ENCODE results near the gene CYP19A1.
"Not testable (repeated sequence)": the region's sequence is repeated elsewhere in the genome, so short reads cannot be mapped to it uniquely, and the experiment has no call there.

CYP19A1 gene

GRCh38 chr15:51261113-51261512 lies 77.3 kb downstream of the CYP19A1 start:
- not testable (repeated sequence) for DNase-seq (ENCODE audit: low read depth)

DNA sequence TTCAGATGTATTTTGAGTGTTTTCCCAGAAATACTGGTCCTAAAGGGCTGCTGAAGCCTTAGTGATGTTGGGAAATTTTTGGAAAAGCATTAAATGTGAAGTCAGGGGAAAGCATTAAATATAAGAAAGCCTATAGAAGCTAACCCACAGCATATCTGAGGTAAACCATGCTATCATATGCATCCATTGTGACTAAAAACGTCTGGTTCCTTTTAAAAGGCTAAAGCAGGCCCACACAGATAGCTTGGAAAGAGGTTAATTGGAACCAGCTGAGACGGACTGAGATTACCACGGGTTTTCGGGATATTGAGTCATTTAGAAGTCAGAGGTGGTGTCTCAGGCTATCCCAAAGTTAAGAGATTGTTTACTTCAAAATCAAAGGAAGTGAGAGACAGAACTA lies 78.2 kb downstream of the CYP19A1 start:
- no peak for DNase-seq (ENCODE audit: low read depth)

DNA sequence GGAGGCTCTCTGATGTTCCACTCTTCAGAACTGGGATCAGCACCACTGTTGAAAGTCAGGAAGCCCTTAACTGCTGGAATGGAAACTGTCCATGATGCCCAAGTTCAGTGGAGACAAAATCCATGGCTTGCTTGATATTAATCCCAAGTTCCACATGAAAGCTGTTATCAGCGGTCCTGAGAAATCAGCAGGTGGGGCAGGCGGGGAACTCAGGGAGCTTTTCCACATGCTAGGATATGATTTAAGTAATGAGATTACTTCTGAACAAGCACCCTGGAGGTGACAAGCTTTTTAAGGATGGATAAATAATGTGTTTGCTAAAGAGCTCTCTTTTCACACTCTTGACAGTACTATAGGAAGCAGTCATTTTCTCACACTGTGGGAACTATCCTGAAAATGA lies 82.9 kb downstream of the CYP19A1 start:
- DNase-seq (ENCODE audit: low read depth) = no peak

- no peak for DNase-seq (ENCODE audit: low read depth)
These were observed 85.0 kb downstream of the CYP19A1 start for GRCh38 chr15:51253366-51253765.

DNA sequence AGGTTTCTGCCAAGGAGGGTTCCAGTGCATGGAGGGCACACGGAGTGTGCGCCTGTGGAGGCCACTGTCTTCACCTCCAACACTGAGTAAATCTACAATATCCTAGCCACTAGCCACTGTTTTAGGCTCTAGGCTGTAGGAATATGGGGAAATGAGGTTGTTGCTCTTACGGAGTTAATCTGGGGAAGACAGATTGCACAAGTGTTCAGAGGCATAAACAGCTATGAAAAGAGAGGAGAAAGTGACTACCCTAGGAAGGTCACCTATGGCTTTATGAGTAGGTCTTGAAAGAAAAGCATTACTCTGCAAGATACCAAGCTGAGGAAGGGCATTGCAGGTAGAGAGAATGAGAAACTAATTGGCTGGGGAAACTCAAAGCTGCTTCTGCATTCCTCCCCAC lies 85.7 kb downstream of the CYP19A1 start:
- DNase-seq (ENCODE audit: low read depth) = no peak

DNA sequence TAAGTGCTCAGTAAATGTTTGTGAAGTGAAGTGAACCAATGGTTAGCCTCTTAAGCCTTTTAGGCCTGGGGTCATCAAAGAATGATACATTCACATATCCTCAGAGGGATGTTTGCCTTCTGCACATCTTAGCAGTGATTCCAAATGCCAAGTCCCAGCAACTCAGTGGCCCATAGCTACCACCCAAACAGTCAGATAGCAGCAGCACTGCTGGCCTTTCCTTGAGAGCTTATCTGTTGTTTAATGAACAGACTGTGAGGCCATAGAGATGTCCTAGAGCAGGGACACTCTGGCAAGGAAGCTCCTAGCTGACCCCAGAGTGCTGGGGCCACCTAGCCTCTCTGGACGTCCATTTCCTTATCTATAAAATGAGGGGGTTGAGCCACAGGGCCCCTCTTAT lies 86.8 kb downstream of the CYP19A1 start:
- DNase-seq (ENCODE audit: low read depth) = no peak

- no peak for DNase-seq (ENCODE audit: low read depth)
These were observed 88.0 kb downstream of the CYP19A1 start for GRCh38 chr15:51250217-51251011.

- DNase-seq (ENCODE audit: low read depth) = no peak
These were observed 92.8 kb downstream of the CYP19A1 start for GRCh38 chr15:51245628-51246027.

DNA sequence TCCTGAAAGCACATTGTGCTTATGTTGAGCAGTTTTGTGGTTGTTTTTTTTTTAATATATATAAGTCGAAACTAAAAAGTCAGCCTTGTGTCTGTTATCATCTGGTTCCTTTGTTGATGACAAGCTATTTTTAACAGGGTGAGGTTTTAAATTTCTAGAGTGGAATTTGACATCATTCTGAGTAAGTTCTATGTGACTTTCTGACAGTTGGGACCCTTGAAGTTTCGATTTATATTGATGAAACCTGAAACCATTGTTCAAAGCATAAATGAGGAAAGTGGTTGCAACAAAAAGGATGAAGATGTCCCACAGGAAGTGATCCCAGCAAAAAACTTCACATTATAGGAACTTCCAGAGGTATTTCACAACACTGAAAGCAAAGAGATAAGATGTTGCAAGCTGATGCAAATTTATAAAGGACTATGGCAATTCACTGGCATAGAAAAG lies 94.0 kb downstream of the CYP19A1 start:
- DNase-seq (ENCODE audit: low read depth) = no peak

GRCh38 chr15:51243774-51244173 lies 94.6 kb downstream of the CYP19A1 start:
- no peak for DNase-seq (ENCODE audit: low read depth)

DNA sequence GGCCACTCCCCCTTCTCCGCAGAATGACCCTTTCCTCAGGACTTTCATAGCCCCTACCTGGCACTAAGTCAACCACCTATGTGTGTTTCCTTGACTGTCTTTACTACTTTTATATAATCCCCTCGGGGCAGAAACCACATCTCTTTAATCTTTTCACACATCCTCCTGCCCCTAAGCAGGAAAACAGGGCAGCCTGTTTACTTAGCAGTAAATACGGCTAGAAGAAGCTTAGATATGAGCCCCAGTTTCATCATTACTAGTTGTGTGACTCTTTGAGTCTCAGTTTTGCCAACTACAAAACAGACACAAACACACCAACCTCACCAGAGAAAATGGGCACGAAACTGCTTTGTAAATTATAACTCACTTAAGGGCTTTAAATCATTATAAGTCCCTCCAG lies 98.3 kb downstream of the CYP19A1 start:
- DNase-seq (ENCODE audit: low read depth) = no peak

DNA sequence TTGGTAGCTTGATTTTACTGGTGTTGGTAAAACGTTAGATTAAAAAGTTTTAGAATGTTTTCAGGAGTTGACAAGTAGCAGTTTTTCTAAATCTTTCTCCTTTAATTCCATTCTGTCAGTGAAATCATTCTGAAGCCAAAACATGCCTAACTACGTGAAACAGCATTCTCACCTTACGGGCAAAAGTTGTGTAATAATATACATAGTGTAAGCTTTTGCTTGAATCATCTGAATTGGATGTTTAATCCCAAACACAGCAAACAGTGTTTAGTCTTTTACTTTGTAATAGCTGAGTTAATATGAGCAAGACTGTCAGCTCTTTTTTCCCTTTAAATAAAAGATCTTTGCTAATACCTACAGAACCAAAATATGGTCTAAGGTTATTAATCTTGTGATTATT lies 100.6 kb downstream of the CYP19A1 start:
- DNase-seq (ENCODE audit: low read depth) = no peak

DNA sequence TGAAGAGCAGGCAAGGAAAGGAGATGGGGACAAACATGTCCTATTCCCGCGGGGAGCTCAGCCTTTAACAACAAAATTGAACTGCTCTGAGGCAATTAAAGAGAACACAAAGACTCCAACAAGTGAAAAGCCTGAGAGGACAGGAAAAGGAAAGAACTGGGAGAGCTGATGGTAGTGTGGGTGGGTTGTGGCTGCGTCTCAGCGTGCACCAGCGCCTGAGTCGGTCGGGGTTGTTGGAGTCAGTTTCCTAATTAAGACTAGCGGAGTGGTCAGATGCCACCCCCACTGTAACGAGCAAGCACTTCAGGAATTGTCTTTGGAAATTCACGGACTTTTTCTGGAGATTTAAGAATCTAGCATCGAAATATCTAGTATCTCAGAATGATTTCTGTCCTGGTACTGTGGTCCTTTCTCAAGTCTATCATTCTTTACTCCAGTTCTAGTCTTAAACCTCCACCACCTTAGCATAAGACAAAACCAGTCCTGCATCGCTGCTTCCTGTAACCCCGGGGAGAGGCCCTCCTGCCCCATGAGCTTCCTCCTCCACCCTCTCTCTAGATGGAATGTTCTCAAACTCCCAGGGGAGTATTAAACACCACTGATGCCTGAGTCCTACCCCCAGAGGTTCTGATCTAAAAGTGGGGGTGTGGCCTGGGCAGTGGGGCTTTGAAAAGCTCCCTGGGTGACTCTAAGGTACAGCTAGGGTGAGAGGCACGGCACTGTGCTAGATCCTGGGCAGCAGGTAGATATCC lies 104.0 kb downstream of the CYP19A1 start:
- no peak for DNase-seq (ENCODE audit: low read depth)

DNA sequence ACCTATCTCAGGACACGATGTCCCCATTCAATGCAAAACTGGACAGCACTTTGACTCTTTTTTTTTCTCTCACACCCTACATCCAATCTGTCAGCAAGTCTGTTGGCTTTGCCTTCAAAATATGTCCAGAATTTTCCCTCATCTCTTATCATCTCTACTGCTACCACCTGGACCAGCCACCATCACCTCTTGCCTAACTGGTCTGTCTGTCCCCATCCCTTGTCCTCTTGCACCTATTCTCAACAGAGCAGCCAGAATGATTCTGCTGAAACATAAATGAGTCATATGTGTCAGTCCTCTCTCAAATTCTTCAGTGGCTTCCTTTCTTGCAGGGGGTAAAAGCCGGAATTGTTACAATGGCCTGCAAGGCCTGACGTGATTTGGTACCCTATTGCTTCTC lies 105.8 kb downstream of the CYP19A1 start:
- DNase-seq (ENCODE audit: low read depth) = no peak

GRCh38 chr15:51229907-51230330 lies 108.5 kb downstream of the CYP19A1 start:
- no peak for DNase-seq (ENCODE audit: low read depth)

DNA sequence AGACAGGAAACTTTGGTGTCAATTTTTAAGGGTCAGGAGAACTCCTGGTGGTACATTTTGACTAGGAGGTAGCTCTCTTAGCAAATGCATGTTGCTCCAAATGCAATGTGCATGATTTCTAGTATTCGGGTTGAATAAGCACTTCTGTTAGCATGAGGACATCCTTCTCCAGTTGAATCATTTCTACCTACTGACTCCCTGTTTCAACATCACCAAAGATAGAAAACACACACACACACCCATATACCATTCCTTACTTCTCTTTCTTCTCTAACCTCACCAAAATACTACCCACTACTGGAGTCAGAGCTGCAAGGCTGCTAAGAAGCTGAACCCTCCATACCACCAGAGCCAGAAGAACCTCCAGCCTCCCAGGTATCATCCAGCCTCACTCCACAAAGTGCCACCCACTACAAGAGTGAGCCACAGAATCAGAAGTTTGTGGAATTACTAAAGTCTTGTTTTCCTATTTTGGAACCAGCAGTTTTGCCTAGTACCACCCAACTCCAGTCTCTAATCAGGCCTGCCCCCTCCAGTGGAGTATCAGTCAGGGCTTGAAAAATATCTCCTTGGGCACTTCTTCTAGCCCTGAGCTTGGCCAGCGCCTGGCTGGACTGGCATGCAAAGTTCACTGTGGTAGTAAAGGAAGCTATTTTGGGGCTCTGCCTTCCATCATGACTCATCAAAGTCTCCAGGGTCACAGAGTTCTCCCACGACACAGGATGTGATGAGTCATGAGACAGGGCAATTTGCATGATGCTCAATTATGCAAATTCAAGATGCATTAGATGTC lies 110.3 kb downstream of the CYP19A1 start:
- peak; percentile 69 for DNase-seq (ENCODE audit: low read depth)

DNA sequence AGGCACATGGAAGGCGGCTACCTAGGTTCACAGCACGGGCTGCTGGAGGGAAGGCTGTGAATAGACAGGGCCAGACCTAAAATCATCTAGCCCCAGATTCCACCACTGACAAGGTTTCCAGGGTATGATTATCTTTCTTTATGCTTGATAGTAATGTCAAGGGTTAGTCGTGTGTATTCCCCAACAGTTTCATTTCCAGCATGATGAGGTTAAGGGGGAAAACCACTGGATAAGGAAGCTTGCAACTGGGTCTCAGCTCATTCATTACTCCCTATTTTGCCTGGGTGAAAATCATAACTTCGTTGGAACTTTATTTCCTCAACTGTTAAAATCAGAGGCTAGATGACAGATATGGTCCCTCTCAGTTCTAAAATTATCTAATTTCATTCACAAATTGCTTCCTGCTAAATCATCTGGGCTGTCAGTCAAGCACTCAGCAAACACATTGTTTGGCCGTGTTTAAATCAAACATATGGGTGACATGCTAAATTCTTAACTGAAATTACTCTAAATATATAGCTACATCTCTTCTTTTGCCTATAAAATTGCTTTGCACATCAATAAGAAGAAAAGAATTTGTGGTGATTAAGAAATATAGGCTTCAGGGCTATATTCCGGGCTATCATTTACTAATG lies 111.7 kb downstream of the CYP19A1 start:
- no peak for DNase-seq (ENCODE audit: low read depth)

DNA sequence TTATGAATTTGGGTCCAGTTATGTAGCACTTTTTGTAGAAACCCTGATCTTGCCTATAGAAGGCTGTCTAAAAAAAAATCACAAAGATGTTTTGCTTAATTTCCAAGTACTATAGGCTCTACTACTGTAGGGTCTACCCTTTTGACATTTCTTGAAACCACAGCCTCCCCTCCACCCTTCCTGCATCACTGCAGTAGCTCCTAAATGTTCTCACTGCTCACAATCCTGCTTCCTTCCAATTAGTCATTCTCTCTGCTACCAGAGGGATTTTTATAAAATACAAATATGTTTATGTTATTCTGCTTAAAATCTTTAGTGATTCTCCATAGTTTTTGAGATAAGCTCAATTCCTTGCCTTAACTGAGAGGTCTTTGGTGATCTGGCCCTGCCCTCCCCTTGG lies 114.0 kb downstream of the CYP19A1 start:
- DNase-seq (ENCODE audit: low read depth) = no peak

DNA sequence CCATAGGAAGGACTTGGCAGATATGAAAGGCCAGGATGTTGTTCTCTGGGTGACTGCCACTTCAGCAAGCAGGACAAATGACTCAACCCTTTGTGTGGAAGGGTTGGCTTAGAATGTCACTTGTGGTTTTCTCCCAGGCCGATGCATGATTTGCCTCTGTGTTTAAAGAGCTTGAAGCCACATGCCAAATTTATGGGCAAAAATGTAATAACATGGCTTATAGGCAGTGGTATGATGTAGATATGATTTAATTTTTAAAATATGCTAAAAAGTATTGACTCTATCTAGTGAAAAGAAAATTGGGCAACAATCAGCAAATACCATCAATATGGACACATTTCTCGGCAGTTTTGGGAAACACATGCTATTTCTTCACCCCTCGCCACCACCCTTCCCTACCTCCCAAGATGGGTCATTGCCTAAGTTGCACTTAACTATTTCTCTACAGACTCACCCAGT lies 114.6 kb downstream of the CYP19A1 start:
- DNase-seq (ENCODE audit: low read depth) = peak; percentile 87

DNA sequence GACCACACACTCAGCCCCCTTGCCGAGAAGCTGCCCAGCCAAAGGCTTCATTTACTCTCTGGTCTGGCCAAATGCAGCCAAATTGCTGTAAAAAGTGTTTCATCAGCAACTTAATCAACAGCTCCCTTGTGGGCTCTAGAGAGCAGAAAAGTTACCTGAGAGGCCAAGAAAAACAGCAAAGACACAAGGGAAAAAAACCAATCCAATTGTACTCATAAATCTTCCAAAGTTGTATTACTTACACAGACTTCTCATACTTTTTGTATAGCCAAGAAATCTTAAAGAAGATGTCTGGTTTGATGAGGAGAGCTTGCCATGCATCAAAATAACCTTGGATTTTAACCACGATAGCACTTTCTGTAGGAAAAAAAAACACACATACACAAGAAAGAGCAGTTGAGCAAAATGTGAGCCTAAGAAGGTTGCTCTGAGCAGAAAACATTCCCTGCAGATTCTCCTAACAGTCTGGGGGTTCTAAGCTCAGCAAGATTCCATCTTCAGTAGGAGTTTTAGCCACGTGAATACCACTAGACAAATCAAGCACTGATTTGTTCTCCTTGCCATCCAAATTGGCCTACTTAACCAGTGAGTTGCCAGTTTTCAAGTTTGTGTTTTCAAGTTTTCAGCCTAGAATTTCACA lies 120.0 kb downstream of the CYP19A1 start:
- DNase-seq (ENCODE audit: low read depth) = no peak

GRCh38 chr15:51212909-51213308 lies 125.5 kb downstream of the CYP19A1 start:
- no peak for DNase-seq (ENCODE audit: low read depth)

DNA sequence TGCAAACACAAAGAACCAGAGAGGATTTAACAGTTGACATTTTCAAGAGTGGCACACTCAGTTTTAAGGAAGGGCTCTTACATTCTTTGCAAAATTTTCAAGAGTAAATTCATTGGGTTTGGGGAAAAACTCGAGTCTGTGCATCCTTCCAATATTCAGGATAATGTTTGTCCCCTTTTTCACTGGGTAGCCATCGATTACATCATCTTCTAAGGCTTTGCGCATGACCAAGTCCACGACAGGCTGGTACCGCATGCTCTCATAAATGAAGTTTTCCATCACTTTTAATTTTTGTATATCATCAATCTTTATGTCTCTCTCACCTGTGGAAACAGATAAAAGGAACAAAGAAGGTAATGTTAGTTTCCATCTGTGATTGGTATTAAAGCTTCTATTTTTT lies 126.2 kb downstream of the CYP19A1 start:
- DNase-seq (ENCODE audit: low read depth) = no peak
